ENCODE measurements around the gene CDX1.

DNA sequence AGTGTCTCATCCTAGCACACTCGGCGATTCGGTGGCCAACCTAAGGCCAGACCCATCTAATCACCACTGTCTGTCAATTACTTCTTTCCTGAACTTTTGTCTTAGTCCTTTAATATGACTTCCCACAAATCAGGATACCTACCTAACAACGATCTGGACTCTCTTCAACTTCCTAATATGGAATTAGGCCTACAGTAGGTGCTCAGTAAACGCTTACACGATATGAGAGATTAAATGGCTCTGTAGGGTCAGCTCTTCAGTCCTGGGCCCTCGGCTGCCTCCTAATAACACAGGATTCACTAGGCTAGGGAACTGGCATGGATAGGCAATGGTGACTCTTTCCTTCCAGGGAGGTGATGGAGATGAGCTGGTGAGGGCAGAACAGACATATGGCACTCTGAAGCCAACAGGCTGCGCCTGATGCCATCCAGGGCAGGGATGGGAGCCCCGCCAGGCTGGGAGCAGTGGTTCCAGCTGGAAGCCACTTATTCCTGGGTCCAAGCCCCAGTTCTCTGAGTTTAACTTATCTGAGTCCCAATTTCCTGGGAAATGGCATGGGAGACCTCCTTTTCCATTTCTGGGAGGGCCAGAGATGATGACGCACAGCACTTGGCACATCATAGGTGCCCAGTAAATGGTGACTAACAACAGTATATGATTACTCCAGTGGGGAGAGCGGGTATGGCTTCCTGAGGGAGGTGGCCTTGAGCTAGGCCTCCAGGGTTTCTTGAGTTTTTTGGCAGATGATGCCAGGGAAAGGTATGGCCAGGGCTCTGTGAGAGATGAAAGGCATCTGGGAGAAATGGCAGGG, 18.3 kb upstream of the CDX1 start:
- TF ChIP-seq EZH2 (IDR thresholded peaks at IDR 0.05) (no peak), POLR2AphosphoS5 (IDR thresholded peaks at IDR 0.05; ENCODE audit: borderline replicate concordance, low read depth, low read length) (no peak)

All from SK-N-MC (cell line).